HG02852 (cell line): ENCODE results near the gene DENND4A.
"Not testable (repeated sequence)": the region's sequence is repeated elsewhere in the genome, so short reads cannot be mapped to it uniquely, and the experiment has no call there.

Experiments
- ATAC-seq: cut with Tn5 transposase; IDR thresholded peaks from one replicate; pipeline ENCODE4 v1.9.1; 2021; ENCODE audit warnings: mild to moderate bottlenecking, moderate library complexity; ENCODE audit not compliant: unreplicated experiment

DENND4A gene

DNA sequence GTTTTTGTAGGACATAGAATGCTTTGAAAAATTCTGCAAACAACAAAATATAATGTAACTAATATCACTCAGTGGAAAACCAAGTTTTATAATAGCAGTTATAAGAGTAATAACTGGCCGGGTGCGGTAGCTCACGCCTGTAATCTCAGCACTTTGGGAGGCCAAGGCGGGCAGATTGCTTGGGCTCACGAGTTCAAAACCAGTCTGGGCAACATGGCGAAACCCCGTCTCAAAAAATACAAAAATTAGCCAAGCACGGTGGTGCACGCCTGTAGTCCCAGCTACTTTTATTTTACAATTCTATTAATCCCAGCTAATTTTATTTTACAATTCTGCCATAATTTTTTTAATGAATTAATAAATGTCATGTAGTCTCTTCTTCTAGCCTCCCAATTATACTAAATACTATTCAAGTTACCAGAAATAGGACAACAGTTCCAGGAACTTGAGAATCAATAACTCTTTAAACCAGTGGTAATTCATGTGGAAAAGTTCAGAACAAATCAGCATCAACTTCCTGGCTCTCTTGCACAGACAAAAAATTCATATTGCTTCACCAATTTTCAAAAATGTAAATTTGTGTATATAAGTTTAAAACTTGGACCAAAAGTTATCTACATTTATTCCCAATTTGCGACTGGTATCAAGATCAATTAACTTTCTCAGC, 2.2 kb downstream of the DENND4A start:
- ATAC-seq: no peak

DNA sequence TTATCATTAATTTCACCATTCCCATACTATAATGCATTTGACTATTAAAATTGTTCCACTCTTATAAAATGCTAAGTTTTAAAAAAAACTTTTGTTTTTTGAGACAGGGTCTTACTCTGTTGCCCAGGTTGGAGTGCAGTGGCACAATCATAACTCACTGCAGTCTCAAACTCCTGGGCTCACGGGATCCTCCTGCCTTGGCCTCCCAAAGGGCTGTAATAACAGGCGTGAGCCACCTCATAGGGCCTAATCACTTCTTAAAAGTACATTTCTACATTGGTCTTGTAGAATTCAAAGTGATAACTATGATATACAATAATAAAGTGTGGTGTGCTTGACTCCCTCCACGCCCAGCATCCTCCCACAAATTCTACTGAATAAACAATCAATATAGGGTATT, 3.0 kb downstream of the DENND4A start:
- ATAC-seq: no peak

DNA sequence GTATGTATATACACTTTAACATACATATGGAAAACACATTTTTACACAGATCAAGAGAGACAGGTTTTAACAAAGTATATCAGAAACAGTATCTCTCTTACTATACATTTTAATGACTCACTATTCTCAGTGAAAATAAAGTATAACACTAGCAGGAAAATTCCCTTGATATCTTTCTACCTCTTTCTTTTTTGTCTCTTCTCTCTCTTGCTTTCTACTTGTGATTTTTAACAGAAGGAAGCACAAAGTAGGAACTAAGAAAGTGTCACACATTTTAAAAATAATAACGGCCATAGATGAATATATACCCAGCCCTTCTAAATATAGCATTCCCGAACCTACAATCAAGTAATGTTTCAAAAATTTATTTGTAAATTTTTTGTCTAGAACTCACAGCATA, 4.8 kb downstream of the DENND4A start:
- no peak for ATAC-seq

DNA sequence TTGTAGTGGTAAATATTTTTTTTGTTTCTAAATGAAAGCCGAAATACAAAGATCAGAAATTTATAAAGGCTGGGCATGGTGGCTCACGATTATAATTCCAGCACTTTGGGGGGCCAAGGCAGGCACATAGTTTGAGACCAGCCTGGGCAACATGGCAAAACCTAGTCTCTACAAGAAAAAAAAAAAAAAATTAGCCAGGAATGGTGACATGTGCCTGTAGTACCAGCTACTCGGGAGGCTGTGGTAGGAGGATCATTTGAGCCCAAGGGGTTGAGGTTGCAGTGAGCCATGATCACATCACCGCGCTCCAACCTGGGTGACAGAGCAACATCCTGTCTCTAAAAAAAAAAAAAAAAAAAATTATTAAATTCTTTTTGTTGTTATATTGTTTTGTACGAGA, 6.9 kb downstream of the DENND4A start:
- ATAC-seq: no peak

DNA sequence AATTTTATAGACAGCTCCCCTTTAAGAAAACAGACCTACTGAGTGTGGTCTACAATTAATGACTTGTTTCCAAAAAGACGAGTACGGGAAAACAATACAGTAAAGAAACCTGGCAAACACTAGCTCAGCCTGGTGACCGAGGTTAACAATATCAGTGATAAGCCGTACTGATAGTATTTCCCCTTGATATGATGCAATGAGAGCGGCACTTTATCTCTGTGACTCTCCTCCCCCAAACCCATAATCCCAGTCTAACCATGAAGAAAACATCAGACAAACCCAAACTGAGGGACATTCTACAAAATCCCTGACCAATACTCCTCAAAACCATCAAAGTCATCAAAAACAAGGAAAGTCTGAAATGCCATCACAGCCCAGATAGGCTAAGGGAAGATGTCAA, 8.2 kb downstream of the DENND4A start:
- ATAC-seq: no peak

DNA sequence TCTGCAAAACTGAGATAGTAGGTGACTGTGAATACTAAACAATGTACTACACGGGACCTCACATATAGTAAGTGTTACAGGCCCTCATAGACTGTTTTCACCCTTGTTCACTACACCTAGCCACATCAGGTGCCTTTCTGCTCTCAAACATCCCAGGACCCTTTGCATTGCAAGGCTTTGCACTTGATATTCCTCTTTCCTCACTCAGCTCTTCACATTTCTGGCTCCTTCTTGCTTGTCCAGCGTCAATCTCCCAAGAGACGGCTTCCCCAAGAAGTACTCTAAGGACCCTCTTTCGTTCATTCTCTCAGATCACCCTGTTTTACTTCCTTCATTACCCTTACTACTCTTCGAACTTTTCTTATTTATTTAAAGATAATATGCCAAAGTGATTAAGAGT, 10.0 kb downstream of the DENND4A start:
- ATAC-seq: no peak

DNA sequence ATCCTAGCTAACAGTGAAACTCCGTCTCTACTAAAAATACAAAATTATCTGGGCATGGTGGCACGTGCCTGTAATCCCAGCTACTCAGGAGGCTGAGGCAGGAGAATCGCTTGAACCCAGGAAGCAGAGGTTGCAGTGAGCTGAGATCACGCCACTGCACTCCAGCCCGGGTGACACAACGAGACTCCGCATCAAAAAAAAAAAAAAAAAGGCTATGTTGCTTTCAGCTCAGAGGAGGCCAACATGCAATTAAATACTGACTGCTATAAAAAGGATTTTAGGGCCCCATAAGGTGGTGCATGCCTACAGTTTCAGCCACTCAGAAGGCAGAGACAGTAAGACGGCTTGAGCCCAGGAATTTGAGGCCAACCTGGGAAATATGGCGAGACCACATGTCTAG, 13.4 kb downstream of the DENND4A start:
- not testable (repeated sequence) for ATAC-seq

DNA sequence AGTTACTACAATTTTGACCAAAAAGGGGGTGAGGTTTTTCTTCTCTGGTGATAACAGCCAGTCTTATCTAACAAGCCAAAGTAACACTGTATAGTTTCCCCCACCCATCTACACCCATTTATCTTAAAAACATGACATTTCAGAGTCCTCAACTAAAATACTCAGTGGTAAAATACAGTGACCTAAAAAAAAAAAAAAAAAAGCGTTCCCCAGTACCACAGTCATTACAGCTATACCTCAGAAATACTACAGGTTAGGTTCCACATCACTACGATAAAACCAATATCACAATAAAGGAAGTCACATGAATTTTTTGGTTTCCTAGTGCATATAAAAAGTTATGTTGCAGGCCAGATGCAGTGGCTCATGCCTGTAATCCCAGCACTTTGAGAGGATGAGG, 13.8 kb downstream of the DENND4A start:
- no peak for ATAC-seq

DNA sequence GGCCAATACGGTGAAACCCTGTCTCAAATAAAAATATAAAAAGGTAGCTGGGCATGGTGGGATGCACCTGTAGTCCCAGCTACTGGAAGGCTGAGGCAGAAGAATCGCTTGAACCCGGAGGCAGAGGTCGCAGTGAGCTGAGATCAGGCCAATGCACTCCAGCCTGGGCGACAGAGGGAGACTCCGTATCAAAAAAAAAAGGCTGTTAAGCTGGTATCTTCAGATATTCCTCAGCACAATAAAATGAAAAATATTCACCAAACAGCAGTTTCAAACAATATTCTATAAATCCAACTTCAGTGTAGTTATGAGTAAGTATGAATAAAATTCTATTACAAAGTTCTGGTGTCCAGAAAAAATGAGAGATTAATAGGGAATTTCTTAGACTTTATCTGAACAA, 14.2 kb downstream of the DENND4A start:
- no peak for ATAC-seq

DNA sequence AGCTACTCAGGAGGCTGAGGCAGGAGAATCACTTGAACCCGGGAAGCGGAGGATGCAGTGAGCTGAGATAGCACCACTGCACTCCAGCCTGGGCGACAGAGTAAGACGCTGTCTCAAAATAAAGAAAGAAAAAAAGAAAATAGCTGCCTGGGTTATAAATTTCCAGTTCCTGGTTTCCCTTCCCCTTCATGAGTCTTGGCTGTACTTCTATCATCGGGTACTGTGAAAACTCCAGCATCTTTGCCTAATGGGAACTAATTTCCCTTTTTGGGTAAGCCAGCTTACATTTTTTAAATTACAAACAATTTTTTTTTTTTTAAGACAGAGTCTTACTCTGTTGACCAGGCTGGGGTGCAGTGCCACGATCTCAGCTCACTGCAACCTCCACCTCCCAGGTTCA, 15.0 kb downstream of the DENND4A start:
- ATAC-seq: no peak

DNA sequence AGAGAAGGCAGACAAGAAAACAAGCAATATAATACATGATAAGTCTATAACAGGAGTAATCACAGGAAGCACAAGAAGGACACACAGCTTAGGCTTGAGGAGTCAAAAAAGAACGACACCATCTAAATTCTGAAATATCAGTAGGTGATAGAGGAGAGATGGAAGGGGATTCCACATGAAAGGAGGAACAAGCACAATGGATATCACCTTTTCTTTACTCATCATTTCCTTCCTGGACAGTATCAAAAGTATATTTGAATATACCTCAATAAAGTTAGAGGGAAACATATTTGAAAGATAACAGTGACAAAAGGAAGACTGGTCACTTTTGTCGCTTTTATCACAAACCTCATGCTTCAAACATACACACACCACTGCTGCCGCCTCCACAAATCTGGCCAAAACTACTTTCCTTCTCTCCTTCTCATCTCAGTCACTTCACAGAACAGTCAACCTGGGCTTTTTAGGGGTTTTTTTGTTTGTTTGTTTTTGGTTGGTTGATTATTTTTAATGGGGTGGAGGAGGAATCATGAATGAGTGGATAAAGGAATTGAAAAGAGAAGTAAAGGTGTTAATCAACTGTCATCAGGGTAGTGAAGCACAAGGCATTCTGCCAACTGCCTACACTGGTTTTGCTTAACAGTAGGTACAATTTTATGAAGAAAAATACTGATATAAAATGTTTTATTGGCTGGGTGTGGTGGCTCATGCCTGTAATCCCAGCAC, 18.5 kb downstream of the DENND4A start:
- ATAC-seq: peak; percentile 56

DNA sequence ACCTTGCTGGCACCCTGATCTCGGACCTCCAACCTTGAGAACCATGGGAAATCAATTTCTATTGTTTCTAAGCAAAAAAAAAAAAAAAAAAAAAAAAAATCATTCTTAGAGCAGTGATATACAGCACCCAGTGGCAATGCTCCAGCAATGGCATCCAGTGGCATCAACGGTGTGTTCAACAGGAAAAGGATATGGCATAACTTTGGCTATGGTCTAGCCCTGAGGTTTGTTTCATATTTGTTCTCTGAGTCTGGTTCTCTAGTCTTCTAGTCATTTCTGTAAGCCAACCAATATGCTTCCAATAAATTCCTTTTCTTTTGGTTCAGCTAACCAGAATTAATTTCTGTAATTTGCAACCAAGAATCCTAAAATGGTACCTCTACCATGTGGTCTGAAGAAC, 19.2 kb downstream of the DENND4A start:
- ATAC-seq: no peak

DNA sequence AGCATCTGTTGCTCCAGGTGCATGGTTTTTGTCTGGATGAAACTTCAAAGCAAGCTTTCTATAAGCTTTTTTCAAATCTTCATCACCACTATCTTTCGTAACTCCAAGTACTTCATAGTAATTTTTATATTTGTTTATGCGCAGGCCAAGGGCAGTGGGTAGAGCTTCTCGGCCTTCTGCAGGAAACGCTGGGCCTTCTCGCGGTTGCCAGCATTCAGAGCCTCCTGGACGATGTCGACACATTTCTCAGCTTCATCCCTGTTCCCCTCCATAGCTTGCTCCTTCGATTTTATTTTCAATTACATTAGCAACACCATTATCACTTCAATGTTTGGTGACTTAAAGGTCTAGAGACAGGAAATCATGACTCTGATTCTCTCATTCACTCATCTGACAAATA, 20.2 kb downstream of the DENND4A start:
- no peak for ATAC-seq

DNA sequence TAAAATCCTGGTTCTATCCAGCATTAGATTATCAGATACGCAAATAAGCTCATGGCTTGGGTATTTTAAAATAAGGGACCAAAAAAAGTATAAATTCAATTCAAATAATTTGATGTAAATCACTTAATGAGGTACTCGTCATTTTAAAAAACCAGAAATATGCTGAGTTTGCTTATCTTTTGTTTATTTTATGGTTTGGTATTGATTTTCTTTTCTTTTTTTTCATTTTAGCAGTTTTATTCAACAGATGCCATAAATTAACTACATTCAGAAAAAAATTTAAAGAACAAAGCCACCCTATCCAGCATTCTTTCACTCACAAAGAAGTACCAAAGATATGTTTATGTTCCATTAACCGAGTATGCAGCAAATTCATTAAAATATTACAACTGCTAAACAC, 22.6 kb downstream of the DENND4A start:
- ATAC-seq: no peak

DNA sequence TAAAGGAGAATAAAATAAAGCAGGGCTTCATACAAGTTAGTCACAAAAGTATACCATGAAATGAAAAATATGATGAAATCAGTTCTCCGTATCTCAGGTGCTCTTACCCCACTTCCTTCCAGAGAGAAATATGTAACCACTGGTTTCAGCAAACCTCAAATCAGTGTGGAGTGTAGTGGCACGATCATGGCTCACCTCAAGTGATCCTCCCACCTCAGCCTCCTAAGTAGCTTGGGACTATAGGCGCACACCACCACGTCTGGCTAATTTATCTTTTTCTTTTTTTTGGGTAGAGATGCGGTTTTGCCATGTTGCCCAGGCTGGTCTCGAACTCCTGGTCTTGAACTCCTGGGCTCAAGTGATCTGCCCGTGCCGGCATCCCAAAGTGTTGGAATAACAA, 24.2 kb downstream of the DENND4A start:
- ATAC-seq: no peak

DNA sequence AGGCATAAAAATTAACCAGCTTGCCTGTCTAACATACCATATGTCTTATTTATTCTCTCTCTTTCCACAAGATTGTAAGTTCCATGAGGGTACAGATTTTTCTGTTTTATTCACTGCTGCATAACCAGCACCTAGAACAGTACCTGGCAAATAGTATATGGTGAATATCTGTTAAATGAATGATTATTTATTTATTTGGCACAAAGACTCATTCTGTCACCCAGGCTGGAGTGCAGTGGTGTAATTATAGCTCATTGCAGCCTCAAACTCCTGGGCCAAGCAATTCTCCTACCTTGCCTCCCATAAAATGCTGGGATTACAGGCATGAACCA, 24.9 kb downstream of the DENND4A start:
- ATAC-seq: no peak

DNA sequence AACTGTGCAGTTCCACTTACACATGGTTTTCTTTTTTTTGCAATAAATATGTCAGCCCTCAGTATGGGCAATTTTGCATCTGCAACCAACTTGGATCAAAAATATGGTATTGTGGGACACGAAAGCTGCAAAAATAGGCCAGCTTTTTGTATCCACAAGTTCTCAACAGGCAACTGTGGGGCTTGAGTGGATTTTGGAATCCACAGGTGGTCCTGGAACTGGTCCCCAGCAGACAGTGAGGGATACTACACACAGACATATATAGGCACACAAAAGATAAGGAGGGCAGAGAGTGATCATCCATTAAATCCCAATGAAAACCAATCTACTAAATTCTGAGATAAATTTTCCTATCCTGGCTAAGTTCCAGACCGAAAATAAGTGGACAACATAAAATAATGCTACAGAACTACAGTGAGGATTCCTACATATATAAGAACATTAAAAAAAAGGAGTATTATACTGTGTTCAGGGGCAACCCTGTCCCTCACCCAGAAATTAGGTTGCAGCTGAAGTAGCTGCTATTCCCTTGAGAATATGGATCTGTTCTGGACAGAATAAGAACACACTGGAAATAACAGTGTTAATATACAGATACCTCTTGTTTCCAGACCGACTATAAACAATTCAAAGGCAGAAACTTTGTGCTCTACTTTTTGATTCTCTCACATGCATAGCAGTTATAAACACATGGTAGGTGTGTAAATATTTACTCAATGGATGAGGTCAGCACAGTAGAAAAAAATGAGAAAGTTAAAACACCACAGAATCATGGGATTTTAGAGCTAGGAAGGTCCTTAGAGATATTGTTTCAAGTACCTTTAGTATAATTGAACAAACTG, 25.4 kb downstream of the DENND4A start:
- no peak for ATAC-seq

DNA sequence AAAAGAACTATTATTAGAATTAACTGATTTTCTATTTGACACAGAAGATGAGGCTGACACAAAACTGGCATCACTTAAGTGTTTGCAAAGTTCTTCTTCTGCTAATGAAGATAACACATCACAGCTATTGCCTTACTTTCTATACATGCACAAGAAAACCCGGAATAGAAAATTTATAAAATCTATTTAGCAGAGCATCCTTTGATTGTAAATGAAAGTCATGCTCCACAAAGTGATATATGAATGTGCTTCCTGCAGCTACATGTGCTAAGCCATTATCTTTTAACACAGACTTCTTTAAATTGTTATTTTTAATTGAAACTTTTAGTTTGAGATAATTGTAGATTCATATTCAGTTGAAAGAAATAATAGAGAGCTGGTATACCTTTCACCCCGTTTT, 27.0 kb downstream of the DENND4A start:
- no peak for ATAC-seq

DNA sequence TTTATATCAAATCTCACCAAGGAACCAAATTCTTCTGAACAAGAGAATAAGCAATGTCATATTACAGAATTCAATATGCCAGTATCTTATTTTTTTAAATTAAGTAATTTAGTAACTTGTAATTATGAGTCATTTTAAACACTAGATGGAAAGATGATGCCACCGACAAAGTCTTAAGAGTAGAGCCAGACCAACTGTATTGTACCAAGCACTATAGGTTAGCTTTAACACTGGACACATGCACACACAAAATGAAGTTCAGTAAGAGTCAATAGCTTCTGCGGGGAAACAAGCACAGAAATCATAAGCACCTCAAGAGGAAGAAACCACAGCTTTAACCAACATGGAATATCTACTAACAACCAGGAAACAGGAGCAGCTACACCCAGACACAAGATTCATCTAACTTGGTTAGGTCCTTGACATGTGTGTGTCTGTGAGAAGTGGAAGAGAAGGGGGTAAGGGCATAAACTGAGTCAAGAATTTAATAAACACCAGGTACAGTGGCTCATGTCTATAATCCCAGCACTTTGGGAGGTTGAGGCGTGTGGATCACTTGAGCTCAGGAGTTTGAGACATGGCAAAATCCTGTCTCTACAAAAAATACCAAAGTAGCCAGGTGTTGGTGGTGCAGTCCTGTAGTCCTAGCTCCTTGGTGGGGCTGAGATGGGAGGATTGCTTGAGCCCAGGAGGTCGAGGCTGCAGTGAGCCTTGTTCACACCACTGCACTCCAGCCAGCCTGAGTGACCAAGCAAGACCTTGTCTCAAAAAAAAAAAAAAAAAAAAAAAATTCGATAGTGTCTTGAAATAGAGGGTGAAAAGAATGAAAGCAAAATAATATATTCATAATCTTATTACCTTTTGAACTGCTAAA, 28.9 kb downstream of the DENND4A start:
- ATAC-seq: no peak

DNA sequence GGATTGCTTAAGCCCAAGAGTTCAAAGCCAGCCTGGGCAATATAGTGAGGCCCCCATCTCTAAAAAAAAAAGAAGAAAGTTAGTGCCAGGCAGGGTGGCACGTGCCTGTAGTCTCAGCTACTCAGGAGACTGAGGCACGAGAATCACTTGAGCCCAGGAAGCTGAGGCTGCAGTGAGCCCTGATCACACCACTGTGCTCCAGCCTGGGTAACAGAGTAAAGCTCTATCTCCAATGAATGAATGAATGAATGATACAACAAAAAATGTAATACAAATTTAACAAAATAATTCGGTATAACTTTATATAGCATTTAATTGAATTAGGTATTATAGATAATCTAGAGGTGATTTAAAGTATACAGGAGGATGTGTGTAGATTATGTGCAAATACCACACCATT, 29.7 kb downstream of the DENND4A start:
- no peak for ATAC-seq
